BLaER1 treated with 17β-estradiol and CSF1 and Interleukin-3, amounts not matched to agents 10 nM and 100 nM (cell line): ENCODE results near the gene ALAS1.

ENCODE experiments used
- H3K27ac ChIP-seq, 11 experiments: shearing (Covaris generic); formaldehyde crosslinking; 2 replicates each; pipeline ENCODE4 v1.8.1; 2022
- H3K27me3 ChIP-seq, 11 experiments: shearing (Covaris generic); formaldehyde crosslinking; 2 replicates each; pipeline ENCODE4 v1.8.1; 2022
- H3K36me3 ChIP-seq, 11 experiments: shearing (Covaris generic); formaldehyde crosslinking; 2 replicates each; pipeline ENCODE4 v1.8.1; 2022
- H3K4me1 ChIP-seq, 10 experiments: shearing (Covaris generic); formaldehyde crosslinking; 2 replicates each; pipeline ENCODE4 v1.8.1; 2022
- H3K4me2 ChIP-seq, 11 experiments: shearing (Covaris generic); formaldehyde crosslinking; 2 replicates each; pipeline ENCODE4 v1.8.1; 2022
- H3K4me3 ChIP-seq, 10 experiments: shearing (Covaris generic); formaldehyde crosslinking; 2 replicates each; pipeline ENCODE4 v1.8.1; 2022
- H3K9ac ChIP-seq, 11 experiments: shearing (Covaris generic); formaldehyde crosslinking; 2 replicates each; pipeline ENCODE4 v1.8.1; 2022
- H3K9me3 ChIP-seq, 11 experiments: shearing (Covaris generic); formaldehyde crosslinking; replicated peaks in 1 of 11; 2 replicates each; pipeline ENCODE4 v1.8.1; 2022
- H4K20me1 ChIP-seq, 11 experiments: shearing (Covaris generic); formaldehyde crosslinking; 2 replicates each; pipeline ENCODE4 v1.8.1; 2022
- Cebpa-rat ChIP-seq, 11 experiments: shearing (Covaris generic); IDR thresholded peaks; 2 replicates each; pipeline ENCODE4 v1.8.1; 2022

Gene ALAS1

GRCh38 chr3:52200981-52201679, 3.2 kb downstream of the ALAS1 start:
- Histone ChIP-seq H3K4me2 (peak overlapping the region in 10 of 11 experiments; percentile 35 to 98 (median 92); a peak in 18 of 22 replicates), H3K27me3 (no peaks in the 10 kb centered on the region), H3K9ac (peak overlapping the region in 8 of 11 experiments; percentile 8 to 93 (median 62); a peak in 10 of 22 replicates), H3K36me3 (peaks cover 50 to 72% (median 71%) of the 10 kb centered on the region in 11 experiments), H4K20me1 (peaks cover 0 to 70% (median 14%) of the 10 kb centered on the region in 11 experiments; a peak in 12 of 22 replicates), H3K4me1 (peaks cover 44 to 87% (median 81%) of the 10 kb centered on the region in 10 experiments), H3K4me3 (peak overlapping the region in 5 of 10 experiments; percentile 38 to 93 (median 84); a peak in 7 of 20 replicates), H3K9me3 (no peaks in the 10 kb centered on the region), H3K27ac (peak overlapping the region in 10 of 11 experiments; percentile 49 to 94 (median 74); a peak in 21 of 22 replicates)
- TF ChIP-seq Cebpa-rat (IDR thresholded peaks at IDR 0.05), result no peak; a peak in 1 of 22 replicates

- no peaks in the 10 kb centered on the region for H3K9me3 ChIP-seq
- peaks cover 0 to 80% (median 17%) of the 10 kb centered on the region in 11 experiments; a peak in 14 of 22 replicates for H4K20me1 ChIP-seq
- H3K36me3 ChIP-seq, result peaks cover 62 to 86% (median 84%) of the 10 kb centered on the region in 11 experiments
- H3K4me2 ChIP-seq, result peak overlapping the region; percentile 17 to 98 (median 92); a peak in 21 of 22 replicates
- TF ChIP-seq Cebpa-rat (IDR thresholded peaks at IDR 0.05), result peak in 9 of 11 experiments; percentile 8 to 85 (median 71); a peak in 14 of 22 replicates
- H3K27me3 ChIP-seq, result no peaks in the 10 kb centered on the region
- H3K4me3 ChIP-seq, result peak overlapping the region in 7 of 10 experiments; percentile 3 to 93 (median 38); a peak in 11 of 20 replicates
- peak overlapping the region; percentile 27 to 93 (median 60); a peak in 18 of 22 replicates for H3K9ac ChIP-seq
- peaks cover 38 to 73% (median 67%) of the 10 kb centered on the region in 10 experiments for H3K4me1 ChIP-seq
- H3K27ac ChIP-seq, result peak overlapping the region; percentile 11 to 94 (median 73); a peak in 21 of 22 replicates
These were observed 4.6 kb downstream of the ALAS1 start for GRCh38 chr3:52202384-52203077.

- peaks cover 74 to 98% (median 96%) of the 10 kb centered on the region in 11 experiments for H3K36me3 ChIP-seq
- peaks cover 32 to 76% (median 64%) of the 10 kb centered on the region in 10 experiments for H3K4me1 ChIP-seq
- H3K9me3 ChIP-seq, result no peaks in the 10 kb centered on the region
- peak overlapping the region in 7 of 11 experiments; percentile 27 to 93 (median 45); a peak in 5 of 22 replicates for H3K9ac ChIP-seq
- H3K4me3 ChIP-seq, result peak overlapping the region in 2 of 10 experiments; percentile 3 to 93; a peak in 1 of 20 replicates
- peak overlapping the region in 10 of 11 experiments; percentile 49 to 94 (median 74); a peak in 17 of 22 replicates for H3K27ac ChIP-seq
- no peaks in the 10 kb centered on the region for H3K27me3 ChIP-seq
- TF ChIP-seq Cebpa-rat (IDR thresholded peaks at IDR 0.05), result no peak
- peaks cover 0 to 92% (median 23%) of the 10 kb centered on the region in 11 experiments; a peak in 14 of 22 replicates for H4K20me1 ChIP-seq
- peak overlapping the region in 10 of 11 experiments; percentile 35 to 98 (median 92); a peak in 18 of 22 replicates for H3K4me2 ChIP-seq
These were observed 5.7 kb downstream of the ALAS1 start for GRCh38 chr3:52203701-52204100.

- Histone ChIP-seq H3K27me3 (no peaks in the 10 kb centered on the region), H3K9ac (peak overlapping the region in 2 of 11 experiments; percentile 35 to 45; a peak in 4 of 22 replicates), H3K9me3 (no peaks in the 10 kb centered on the region), H3K27ac (peak overlapping the region in 7 of 11 experiments; percentile 49 to 94 (median 73); a peak in 10 of 22 replicates), H4K20me1 (peaks cover 0 to 91% (median 16%) of the 10 kb centered on the region in 11 experiments; a peak in 13 of 22 replicates), H3K4me1 (peaks cover 24 to 76% (median 56%) of the 10 kb centered on the region in 10 experiments), H3K36me3 (peaks cover 77 to 100% (median 98%) of the 10 kb centered on the region in 11 experiments), H3K4me2 (peak overlapping the region in 9 of 11 experiments; percentile 61 to 98 (median 93); a peak in 15 of 22 replicates), H3K4me3 (no peak overlapping the region)
- no peak for TF ChIP-seq Cebpa-rat (IDR thresholded peaks at IDR 0.05)
These were observed 6.5 kb downstream of the ALAS1 start for GRCh38 chr3:52204337-52205073.

- no peak overlapping the region for H3K4me2 ChIP-seq
- no peak for TF ChIP-seq Cebpa-rat (IDR thresholded peaks at IDR 0.05)
- peaks cover 85 to 100% (median 98%) of the 10 kb centered on the region in 11 experiments for H3K36me3 ChIP-seq
- peaks cover 0 to 96% (median 22%) of the 10 kb centered on the region in 11 experiments; a peak in 14 of 22 replicates for H4K20me1 ChIP-seq
- H3K4me3 ChIP-seq, result no peak overlapping the region
- H3K9me3 ChIP-seq, result no peaks in the 10 kb centered on the region
- H3K27ac ChIP-seq, result 0 out of 22 replicates have a peak overlapping the region, but pooled peaks of 1 of the 11 experiments have one; percentile 49
- H3K4me1 ChIP-seq, result peaks cover 15 to 76% (median 56%) of the 10 kb centered on the region in 10 experiments
- no peaks in the 10 kb centered on the region for H3K27me3 ChIP-seq
- H3K9ac ChIP-seq, result peak overlapping the region in 2 of 11 experiments; percentile 7 to 14; a peak in 1 of 22 replicates
These were observed 7.9 kb downstream of the ALAS1 start for GRCh38 chr3:52205727-52206372.

GRCh38 chr3:52208556-52208955, 10.6 kb downstream of the ALAS1 start:
- Histone ChIP-seq H3K4me3 (no peak overlapping the region), H3K9ac (peak overlapping the region in 1 of 11 experiments; percentile 27; a peak in 1 of 22 replicates), H3K27me3 (no peaks in the 10 kb centered on the region), H3K4me2 (no peak overlapping the region), H4K20me1 (peaks cover 0 to 96% (median 23%) of the 10 kb centered on the region in 11 experiments; a peak in 13 of 22 replicates), H3K27ac (no peak overlapping the region), H3K4me1 (peaks cover 0 to 49% (median 29%) of the 10 kb centered on the region in 10 experiments; a peak in 16 of 20 replicates), H3K9me3 (no peaks in the 10 kb centered on the region), H3K36me3 (peaks cover 98 to 100% (median 100%) of the 10 kb centered on the region in 11 experiments)
- no peak for TF ChIP-seq Cebpa-rat (IDR thresholded peaks at IDR 0.05)

GRCh38 chr3:52210037-52210436, 12.1 kb downstream of the ALAS1 start:
- Histone ChIP-seq H3K27me3 (no peaks in the 10 kb centered on the region), H3K36me3 (peaks cover 98 to 100% (median 100%) of the 10 kb centered on the region in 11 experiments), H3K9ac (no peak overlapping the region), H4K20me1 (peaks cover 0 to 96% (median 29%) of the 10 kb centered on the region in 11 experiments; a peak in 13 of 22 replicates), H3K4me2 (peak overlapping the region in 4 of 11 experiments; percentile 12 to 49 (median 30); a peak in 7 of 22 replicates), H3K9me3 (no peaks in the 10 kb centered on the region), H3K4me3 (no peak overlapping the region), H3K27ac (peak overlapping the region in 2 of 11 experiments; percentile 5 to 32; a peak in 4 of 22 replicates), H3K4me1 (peaks cover 0 to 40% (median 14%) of the 10 kb centered on the region in 10 experiments; a peak in 13 of 20 replicates)
- no peak for TF ChIP-seq Cebpa-rat (IDR thresholded peaks at IDR 0.05)
